Right kidney (tissue), 1 donor: ENCODE data around the gene AGXT.

Source experiments
- DNase-seq: peaks from one replicate; pipeline ENCODE4 v3.0.0-alpha.2; 2016

Gene AGXT

DNA sequence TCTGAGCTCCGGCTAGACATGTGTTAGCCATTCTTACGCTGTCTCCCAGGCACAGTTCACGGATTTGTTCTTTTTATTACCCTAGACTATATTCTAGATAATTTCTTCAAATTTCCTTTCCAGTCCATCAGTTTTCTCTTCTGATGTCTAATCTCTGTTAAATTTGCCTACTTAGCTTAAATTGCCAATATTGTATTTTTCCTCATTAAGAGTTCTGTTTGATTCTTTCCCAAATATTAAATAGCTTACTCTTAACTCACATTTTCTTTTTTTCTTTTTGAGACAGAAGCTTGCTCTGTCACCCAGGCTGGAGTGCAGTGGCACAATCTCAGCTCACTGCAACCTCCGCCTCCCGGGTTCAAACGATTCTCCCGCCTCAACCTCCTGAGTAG lies 58.8 kb downstream of the AGXT start:
- no peak for DNase-seq

DNA sequence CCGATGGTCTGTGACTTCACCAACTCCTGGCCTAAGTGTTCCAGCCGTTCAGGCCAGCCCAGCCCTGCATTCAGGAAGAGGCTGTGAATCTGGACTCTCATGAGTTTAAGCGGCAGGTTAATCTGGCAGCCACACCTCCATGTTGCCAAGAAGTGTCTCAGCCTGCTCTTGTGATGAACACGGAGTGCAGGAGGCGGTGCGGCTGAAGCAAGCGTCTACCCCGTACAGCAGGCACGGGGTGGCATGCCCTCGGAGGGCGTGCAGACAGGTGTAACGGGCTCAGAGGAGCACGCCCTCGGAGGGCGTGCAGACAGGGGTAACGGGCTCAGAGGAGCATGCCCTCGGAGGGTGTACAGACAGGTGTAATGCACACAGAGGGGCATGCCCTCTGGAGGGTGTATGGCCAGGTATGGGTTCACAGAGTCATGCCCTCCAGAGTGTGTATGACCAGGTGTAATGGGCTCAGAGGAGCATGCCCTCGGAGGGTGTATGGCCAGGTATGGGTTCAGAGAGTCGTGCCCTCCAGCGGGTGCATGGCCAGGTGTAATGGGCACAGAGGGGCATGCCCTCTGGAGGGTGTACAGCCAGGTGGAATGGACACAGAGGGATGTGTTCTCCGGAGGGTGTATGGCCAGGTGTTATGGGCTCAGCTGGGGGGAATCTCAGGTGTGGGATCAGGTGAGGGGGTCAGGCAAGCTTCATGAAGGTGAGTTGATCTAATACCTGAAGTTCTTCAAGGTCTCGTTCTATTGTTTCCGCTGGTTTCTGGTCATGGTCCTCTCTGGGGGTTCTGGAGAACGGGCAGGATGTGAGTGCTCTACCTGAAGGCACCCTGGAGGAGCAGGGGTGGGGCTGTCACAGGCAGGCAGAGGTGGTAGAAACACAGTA lies 60.1 kb downstream of the AGXT start:
- DNase-seq: no peak

DNA sequence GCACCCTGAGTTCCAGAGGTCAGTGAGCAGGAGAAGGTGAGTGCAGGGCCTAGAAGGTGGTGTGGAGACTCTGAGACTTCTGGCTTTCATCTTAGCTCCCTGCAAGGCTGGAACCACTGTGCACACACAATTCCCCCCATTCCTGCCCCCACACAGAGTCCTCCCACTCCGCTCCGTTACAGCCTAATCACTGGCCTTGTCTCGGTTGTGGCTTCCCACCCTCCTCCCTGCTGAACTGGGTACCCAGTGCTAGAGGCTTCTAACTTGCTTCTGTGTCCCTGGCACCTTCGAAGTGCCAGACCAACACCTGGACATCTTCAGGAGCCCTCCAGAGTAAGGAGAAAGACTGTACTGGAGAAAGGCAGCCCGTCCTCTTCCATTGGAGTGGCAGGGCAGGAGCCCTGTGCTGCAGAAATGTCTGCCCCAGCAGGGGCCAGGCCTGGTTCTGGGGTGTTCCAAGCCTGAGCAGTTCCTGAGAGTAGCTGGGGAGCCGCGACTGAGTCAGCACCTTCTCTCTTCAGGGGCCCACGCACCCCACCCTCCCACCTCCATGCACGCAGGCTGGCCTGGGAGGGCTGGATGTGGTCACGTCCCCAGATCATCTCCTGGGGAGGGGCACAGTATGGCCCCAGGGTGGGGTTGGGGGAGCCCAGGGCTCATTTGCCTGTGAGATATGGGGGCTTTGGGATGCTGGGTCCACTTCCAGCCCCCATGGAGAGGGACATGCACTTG lies 60.9 kb downstream of the AGXT start:
- no peak for DNase-seq
